ENCODE measurements around the gene DFFA.
"Not testable (repeated sequence)": the region's sequence is repeated elsewhere in the genome, so short reads cannot be mapped to it uniquely, and the experiment has no call there.

Gene DFFA

DNA sequence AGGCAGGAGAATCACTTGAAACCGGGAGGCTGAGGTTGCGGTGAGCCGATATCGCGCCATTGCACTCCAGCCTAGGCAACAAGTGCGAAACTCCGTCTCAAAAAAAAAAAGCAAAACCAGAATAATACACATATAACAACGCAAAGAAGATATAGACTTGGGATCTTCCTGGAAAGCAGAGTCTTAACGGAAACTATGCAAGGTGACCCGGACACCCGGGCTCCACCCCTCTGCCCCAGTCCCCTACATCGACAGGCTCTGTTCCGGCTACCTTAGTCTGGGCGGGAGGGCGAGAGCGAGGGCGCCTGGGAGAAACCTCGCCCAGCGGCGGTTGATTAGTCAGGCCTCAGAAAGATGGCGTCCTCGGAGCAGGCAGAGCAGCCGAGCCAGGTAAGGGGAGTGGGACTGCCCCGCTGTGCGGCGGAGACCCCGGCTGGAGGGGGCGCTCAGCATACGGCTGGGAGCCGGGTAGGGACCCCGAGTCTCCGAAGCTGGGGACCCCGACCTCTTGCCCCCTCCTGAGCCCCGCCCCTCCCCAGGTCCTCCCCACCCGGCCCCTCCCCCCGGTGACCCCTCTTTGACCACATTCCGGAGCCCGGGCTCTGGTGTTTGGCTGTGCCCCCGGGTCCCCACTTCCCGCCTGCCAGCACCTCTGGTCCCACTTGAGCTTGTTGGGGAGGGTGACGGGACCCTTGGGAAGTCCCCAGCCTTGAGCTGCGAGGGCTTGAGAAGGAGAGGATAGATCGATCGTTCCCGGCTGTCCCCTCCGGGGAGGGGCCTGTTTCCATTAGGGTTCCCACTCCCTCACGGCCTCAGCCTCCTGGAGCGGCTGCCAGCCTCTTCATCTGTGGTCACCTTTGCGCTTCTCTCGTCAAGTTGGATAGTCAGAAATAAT, 2.5 kb upstream of the DFFA start, which contains the start of gene PEX14:
TSS of gene PEX14 (plus strand) at position 338 of the 895 bp plus-strand sequence. CDS start at position 355, 17 bp downstream.
- Histone ChIP-seq H3K23ac (ENCODE audit: low read length) (no peak within 1 kb of the TSS), H3K14ac (ENCODE audit: low read length) (peak within 1 kb of the TSS; percentile 79), H3K4me1 (ENCODE audit: control insufficient read depth in 1 of 2, insufficient read depth in 2 of 2, low read length in 2 of 2) (peaks cover 2 to 4% of the 10 kb centered on the region in 2 experiments), H3K9ac (ENCODE audit: low read length) (peak within 1 kb of the TSS; percentile 90), H4K8ac (ENCODE audit: low read depth, low read length) (peak within 1 kb of the TSS; percentile 91), H3K4ac (ENCODE audit: low read depth, low read length) (peak within 1 kb of the TSS; percentile 18), H3K18ac (ENCODE audit: low read length) (peak within 1 kb of the TSS; percentile 79), H4K91ac (ENCODE audit: low read depth, low read length) (peak within 1 kb of the TSS; percentile 78), H3K4me2 (ENCODE audit: low read length) (peak within 1 kb of the TSS; percentile 90), H2BK12ac (ENCODE audit: low read length) (no peak within 1 kb of the TSS), H3K27ac (ENCODE audit: low read depth, low read length) (no peak within 1 kb of the TSS), H2AK5ac (ENCODE audit: low read length) (no peak within 1 kb of the TSS), H3K9me3 (ENCODE audit: insufficient read depth, low read depth, low read length) (no peaks in the 10 kb centered on the region), H3K4me3 (ENCODE audit: low read depth, low read length) (peak within 1 kb of the TSS; percentile 93), H3K36me3 (ENCODE audit: control insufficient read depth in 1 of 2, insufficient read depth in 2 of 2, low read length in 2 of 2) (peaks cover 0 to 3% of the 10 kb centered on the region in 2 experiments), H4K12ac (ENCODE audit: low read depth, low read length) (peak within 1 kb of the TSS; percentile 79), H3K79me2 (ENCODE audit: control insufficient read depth, insufficient read depth, low read length, poor library complexity) (peaks cover 11% of the 10 kb centered on the region), H3K79me1 (ENCODE audit: low read length) (peaks cover 13% of the 10 kb centered on the region), H2AFZ (ENCODE audit: insufficient read depth, low read length, poor library complexity) (peak within 1 kb of the TSS; percentile 80), H2BK120ac (ENCODE audit: insufficient read depth, low read length, poor library complexity) (peak within 1 kb of the TSS; percentile 83), H3K27me3 (ENCODE audit: insufficient read depth, low read length) (no peaks in the 10 kb centered on the region), H2BK5ac (ENCODE audit: low read depth, low read length, poor library complexity) (peak within 1 kb of the TSS; percentile 78)
- DNase-seq = peak; percentile 82 to 92
- WGBS (ENCODE audit: extremely low coverage, insufficient coverage, insufficient read length) = no CpG with 5 or more reads among the region's 50 CpGs

DNA sequence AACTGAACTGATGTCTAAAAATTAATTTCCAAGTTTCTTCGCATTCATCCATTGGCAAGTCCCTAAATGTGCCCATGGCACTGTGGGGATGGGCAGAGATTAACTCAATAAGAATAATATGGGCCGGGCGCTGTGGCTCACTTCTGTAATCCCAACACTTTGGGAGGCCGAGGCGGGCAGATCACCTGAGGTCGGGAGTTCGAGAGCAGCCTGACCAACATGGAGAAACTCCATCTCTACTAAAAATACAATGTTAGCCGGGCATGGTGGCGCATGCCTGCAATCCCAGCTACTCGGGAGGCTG, 1.9 kb upstream of the DFFA start:
- H3K23ac ChIP-seq (ENCODE audit: low read length); H3K27me3 ChIP-seq (ENCODE audit: insufficient read depth, low read length); H3K18ac ChIP-seq (ENCODE audit: low read length); H2AK5ac ChIP-seq (ENCODE audit: low read length); H3K14ac ChIP-seq (ENCODE audit: low read length); H2BK12ac ChIP-seq (ENCODE audit: low read length); H2BK120ac ChIP-seq (ENCODE audit: insufficient read depth, low read length, poor library complexity); H3K4ac ChIP-seq (ENCODE audit: low read depth, low read length); H4K91ac ChIP-seq (ENCODE audit: low read depth, low read length); DNase-seq; H3K4me3 ChIP-seq (ENCODE audit: low read depth, low read length); H2BK5ac ChIP-seq (ENCODE audit: low read depth, low read length, poor library complexity); H3K27ac ChIP-seq (ENCODE audit: low read depth, low read length); H3K36me3 ChIP-seq (ENCODE audit: control insufficient read depth in 1 of 2, insufficient read depth in 2 of 2, low read length in 2 of 2); H3K4me1 ChIP-seq (ENCODE audit: control insufficient read depth in 1 of 2, insufficient read depth in 2 of 2, low read length in 2 of 2); H3K9me3 ChIP-seq (ENCODE audit: insufficient read depth, low read depth, low read length); H3K9ac ChIP-seq (ENCODE audit: low read length): not testable (repeated sequence)
- peak overlapping the region; percentile 91 for H4K8ac ChIP-seq (ENCODE audit: low read depth, low read length)
- H3K79me1 ChIP-seq (ENCODE audit: low read length) = peaks cover 13% of the 10 kb centered on the region
- peak overlapping the region; percentile 56 for H4K12ac ChIP-seq (ENCODE audit: low read depth, low read length)
- peaks cover 11% of the 10 kb centered on the region for H3K79me2 ChIP-seq (ENCODE audit: control insufficient read depth, insufficient read depth, low read length, poor library complexity)
- peak overlapping the region; percentile 80 for H2AFZ ChIP-seq (ENCODE audit: insufficient read depth, low read length, poor library complexity)
- H3K4me2 ChIP-seq (ENCODE audit: low read length) = peak overlapping the region; percentile 64
- WGBS (ENCODE audit: extremely low coverage, insufficient coverage, insufficient read length) = no CpG with 5 or more reads among the region's 10 CpGs

DNA sequence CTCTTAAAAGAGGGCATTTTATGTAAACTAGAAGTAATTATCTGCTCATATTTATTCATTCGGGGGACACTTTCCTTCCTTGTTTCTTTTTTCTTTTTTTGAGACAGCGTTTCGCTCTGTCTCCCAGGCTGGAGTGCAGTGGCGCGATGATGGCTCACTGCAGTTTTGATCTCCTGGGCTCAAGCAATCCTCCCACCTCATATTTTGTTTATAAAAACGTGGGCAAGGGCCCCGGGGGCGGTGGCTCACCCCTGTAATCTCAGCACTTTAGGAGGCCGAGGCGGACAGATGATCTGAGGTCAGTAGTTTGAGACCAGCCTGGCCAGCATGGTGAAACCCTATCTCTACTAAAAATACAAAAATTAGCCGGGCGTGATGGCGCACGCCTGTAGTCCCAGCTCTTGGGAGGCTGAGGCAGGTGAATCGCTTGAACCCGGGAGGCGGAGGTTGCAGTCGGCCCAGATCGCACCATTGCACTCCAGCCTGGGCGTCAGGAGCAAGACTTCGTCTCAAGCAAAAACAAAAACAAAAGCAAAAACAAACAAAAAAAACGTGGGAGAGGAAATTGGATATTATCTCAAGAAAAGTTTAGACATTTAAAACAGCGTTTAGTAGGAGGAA, 926 bp upstream of the DFFA start:
- H3K9me3 ChIP-seq (ENCODE audit: insufficient read depth, low read depth, low read length) = no peaks in the 10 kb centered on the region
- H3K79me1 ChIP-seq (ENCODE audit: low read length) = peaks cover 13% of the 10 kb centered on the region

DNA sequence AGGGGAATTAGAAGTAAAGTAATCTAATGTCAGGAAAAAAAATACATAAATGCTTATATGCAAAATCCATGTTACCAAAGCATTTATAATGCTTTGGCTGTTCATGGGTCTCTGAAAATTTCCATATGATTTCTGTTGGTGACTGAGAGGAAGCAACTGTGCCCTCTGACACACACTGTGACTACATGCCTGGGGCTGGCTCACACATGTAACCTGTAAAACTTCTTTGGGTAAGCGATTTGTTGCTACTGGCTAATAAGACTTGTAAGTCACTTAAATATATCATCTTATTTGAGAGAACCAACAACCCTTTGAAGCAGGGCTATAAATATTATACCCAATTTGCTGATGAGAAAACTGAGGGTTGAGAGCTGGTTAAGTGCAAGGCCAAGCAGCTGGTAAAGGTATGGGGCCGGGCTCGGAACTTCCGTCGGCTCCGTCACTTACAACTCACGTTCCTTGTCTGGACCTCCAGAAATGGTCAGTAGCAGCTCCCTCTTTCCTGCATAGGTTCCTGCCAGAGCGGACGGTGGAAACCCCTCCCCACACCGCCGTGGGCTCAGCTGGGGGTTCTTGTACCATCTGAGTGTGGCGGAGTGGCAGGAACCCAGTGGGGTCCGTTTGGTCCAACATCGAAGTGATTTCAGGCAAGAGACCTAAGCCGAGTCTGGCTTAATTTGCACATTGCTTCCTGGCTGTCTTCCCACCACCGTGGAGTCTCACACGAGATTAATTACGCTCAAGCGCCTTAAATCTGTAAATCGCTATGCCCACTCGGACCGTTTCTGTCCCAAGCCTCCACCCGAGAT, 714 bp downstream of the DFFA start:
- Histone ChIP-seq H2BK5ac (ENCODE audit: low read depth, low read length, poor library complexity) (peak overlapping the region; percentile 9), H2BK120ac (ENCODE audit: insufficient read depth, low read length, poor library complexity) (no peak overlapping the region), H2AK5ac (ENCODE audit: low read length) (no peak overlapping the region), H3K23ac (ENCODE audit: low read length) (no peak overlapping the region), H2BK12ac (ENCODE audit: low read length) (no peak overlapping the region), H3K4me3 (ENCODE audit: low read depth, low read length) (peak overlapping the region; percentile 83), H4K91ac (ENCODE audit: low read depth, low read length) (peak overlapping the region; percentile 33), H3K27ac (ENCODE audit: low read depth, low read length) (peak overlapping the region; percentile 30), H3K79me1 (ENCODE audit: low read length) (peaks cover 13% of the 10 kb centered on the region), H4K12ac (ENCODE audit: low read depth, low read length) (peak overlapping the region; percentile 54), H3K9me3 (ENCODE audit: insufficient read depth, low read depth, low read length) (no peaks in the 10 kb centered on the region), H3K4me1 (ENCODE audit: control insufficient read depth in 1 of 2, insufficient read depth in 2 of 2, low read length in 2 of 2) (peaks cover 4% of the 10 kb centered on the region in 2 experiments), H3K14ac (ENCODE audit: low read length) (peak overlapping the region; percentile 45), H3K4me2 (ENCODE audit: low read length) (peak overlapping the region; percentile 68), H3K79me2 (ENCODE audit: control insufficient read depth, insufficient read depth, low read length, poor library complexity) (peaks cover 11% of the 10 kb centered on the region), H3K18ac (ENCODE audit: low read length) (no peak overlapping the region), H3K9ac (ENCODE audit: low read length) (peak overlapping the region; percentile 28), H3K36me3 (ENCODE audit: control insufficient read depth in 1 of 2, insufficient read depth in 2 of 2, low read length in 2 of 2) (peaks cover 13 to 18% of the 10 kb centered on the region in 2 experiments), H2AFZ (ENCODE audit: insufficient read depth, low read length, poor library complexity) (peak overlapping the region; percentile 61), H3K4ac (ENCODE audit: low read depth, low read length) (peak overlapping the region; percentile 13), H3K27me3 (ENCODE audit: insufficient read depth, low read length) (no peaks in the 10 kb centered on the region), H4K8ac (ENCODE audit: low read depth, low read length) (peak overlapping the region; percentile 67)
- DNase-seq = peak in 1 of 2 donors; percentile 7
- no CpG with 5 or more reads among the region's 23 CpGs for WGBS (ENCODE audit: extremely low coverage, insufficient coverage, insufficient read length)

More for the DNA sequence above, 926 bp upstream of the DFFA start:
- no peak overlapping the region for H4K91ac ChIP-seq (ENCODE audit: low read depth, low read length)
- H2BK12ac ChIP-seq (ENCODE audit: low read length) = no peak overlapping the region
- H3K79me2 ChIP-seq (ENCODE audit: control insufficient read depth, insufficient read depth, low read length, poor library complexity) = peaks cover 11% of the 10 kb centered on the region
- peaks cover 4 to 8% of the 10 kb centered on the region in 2 experiments for H3K36me3 ChIP-seq (ENCODE audit: control insufficient read depth in 1 of 2, insufficient read depth in 2 of 2, low read length in 2 of 2)
- no peak overlapping the region for H3K23ac ChIP-seq (ENCODE audit: low read length)
- peak overlapping the region; percentile 70 for H4K8ac ChIP-seq (ENCODE audit: low read depth, low read length)
- no peak overlapping the region for H2BK5ac ChIP-seq (ENCODE audit: low read depth, low read length, poor library complexity)
- WGBS (ENCODE audit: extremely low coverage, insufficient coverage, insufficient read length) = no CpG with 5 or more reads among the region's 23 CpGs
- no peak overlapping the region for H2AFZ ChIP-seq (ENCODE audit: insufficient read depth, low read length, poor library complexity)
- no peak overlapping the region for H3K18ac ChIP-seq (ENCODE audit: low read length)
- H3K27me3 ChIP-seq (ENCODE audit: insufficient read depth, low read length) = no peaks in the 10 kb centered on the region
- no peak overlapping the region for H2AK5ac ChIP-seq (ENCODE audit: low read length)
- H3K4me1 ChIP-seq (ENCODE audit: control insufficient read depth in 1 of 2, insufficient read depth in 2 of 2, low read length in 2 of 2) = peaks cover 2 to 4% of the 10 kb centered on the region in 2 experiments
- H2BK120ac ChIP-seq (ENCODE audit: insufficient read depth, low read length, poor library complexity) = no peak overlapping the region
- H3K14ac ChIP-seq (ENCODE audit: low read length) = no peak overlapping the region
- no peak overlapping the region for H4K12ac ChIP-seq (ENCODE audit: low read depth, low read length)
- H3K27ac ChIP-seq (ENCODE audit: low read depth, low read length) = no peak overlapping the region
- no peak overlapping the region for H3K4me3 ChIP-seq (ENCODE audit: low read depth, low read length)
- no peak overlapping the region for H3K4ac ChIP-seq (ENCODE audit: low read depth, low read length)
- no peak overlapping the region for H3K9ac ChIP-seq (ENCODE audit: low read length)
- DNase-seq = no peak
- no peak overlapping the region for H3K4me2 ChIP-seq (ENCODE audit: low read length)
